Head of caudate nucleus (tissue), 42 donors: Measurements from ENCODE around the gene SMG6.

ENCODE experiments used
- DNase-seq, 42 donors: peaks; one replicate each; pipeline versions ENCODE4 v3.0.0 to v3.0.0-alpha.2; 2020 to 2021; ENCODE audit warnings: mixed read lengths in 7 of 42
- intact Hi-C: fragments of 100-400 bp; cut with DNase I; formaldehyde crosslinking; loops from one replicate; pipeline ENCODE4 v1.15.0; 2022

SMG6 gene

GRCh38 chr17:2101448-2102257 lies 201.9 kb downstream of the SMG6 start:
- intact Hi-C loops = no loop called here
- no peak for DNase-seq

- intact Hi-C loops = no loop called here
- no peak for DNase-seq
Observed at GRCh38 chr17:2095536-2095910, 208.1 kb downstream of the SMG6 start.

- intact Hi-C loops = no loop called here
- peak in 37 of 42 donors; percentile 23 to 75 (median 49) for DNase-seq
Observed at GRCh38 chr17:2094891-2095535, 208.6 kb downstream of the SMG6 start.

- intact Hi-C loops = no loop called here
- DNase-seq = no peak
Observed at GRCh38 chr17:2093349-2093748, 210.2 kb downstream of the SMG6 start.

GRCh38 chr17:2092253-2092652 lies 211.3 kb downstream of the SMG6 start:
- intact Hi-C loops = no loop called here
- no peak for DNase-seq

- peak in 6 of 42 donors; percentile 17 to 44 (median 28) for DNase-seq
- intact Hi-C loops = no loop called here
Observed at GRCh38 chr17:2090804-2091534, 212.6 kb downstream of the SMG6 start.

GRCh38 chr17:2090210-2090641 lies 213.4 kb downstream of the SMG6 start:
- intact Hi-C loops = no loop called here
- no peak for DNase-seq

GRCh38 chr17:2089021-2089422 lies 214.6 kb downstream of the SMG6 start:
- intact Hi-C loops = no loop called here
- DNase-seq = no peak

GRCh38 chr17:2087597-2088211 lies 215.9 kb downstream of the SMG6 start:
- peak in 16 of 42 donors; percentile 14 to 55 (median 32) for DNase-seq
- intact Hi-C loops = no loop called here

GRCh38 chr17:2086306-2086705 lies 217.3 kb downstream of the SMG6 start:
- intact Hi-C loops = no loop called here
- DNase-seq = peak in 2 of 42 donors; percentile 11 to 22

GRCh38 chr17:2085648-2085949 lies 218.0 kb downstream of the SMG6 start:
- peak in 1 of 42 donors; percentile 47 for DNase-seq
- intact Hi-C loops = no loop called here

- intact Hi-C loops = no loop called here
- no peak for DNase-seq
Observed at GRCh38 chr17:2084766-2085647, 218.6 kb downstream of the SMG6 start.

GRCh38 chr17:2084036-2084765 lies 219.4 kb downstream of the SMG6 start:
- DNase-seq = no peak
- intact Hi-C loops = no loop called here

- intact Hi-C loops = no loop called here
- peak in 13 of 42 donors; percentile 6 to 49 (median 33) for DNase-seq
Observed at GRCh38 chr17:2083613-2084035, 220.0 kb downstream of the SMG6 start.

GRCh38 chr17:2082003-2082781 lies 221.4 kb downstream of the SMG6 start:
- no peak for DNase-seq
- intact Hi-C loops = no loop called here

- DNase-seq = no peak
- intact Hi-C loops = no loop called here
Observed at GRCh38 chr17:2081564-2081963, 222.0 kb downstream of the SMG6 start.

GRCh38 chr17:2077040-2077439 lies 226.5 kb downstream of the SMG6 start:
- no peak for DNase-seq
- intact Hi-C loops = no loop called here
